Hepatocyte (in vitro differentiated cells): ENCODE data around the gene ZNF525.

Experiments
- CTCF ChIP-seq: fragments of 200-600 bp; sonication (generic); IDR thresholded peaks from 2 replicates; pipeline ENCODE4 v1.5.1; 2016; ENCODE audit warnings: antibody characterized with exemption, mild to moderate bottlenecking; ENCODE audit not compliant: poor library complexity
- EZH2 ChIP-seq: fragments of 200-600 bp; sonication (generic); IDR thresholded peaks from 2 replicates; pipeline ENCODE4 v1.6.1; 2016; ENCODE audit warnings: antibody characterized with exemption, mild to moderate bottlenecking, borderline replicate concordance

DNA sequence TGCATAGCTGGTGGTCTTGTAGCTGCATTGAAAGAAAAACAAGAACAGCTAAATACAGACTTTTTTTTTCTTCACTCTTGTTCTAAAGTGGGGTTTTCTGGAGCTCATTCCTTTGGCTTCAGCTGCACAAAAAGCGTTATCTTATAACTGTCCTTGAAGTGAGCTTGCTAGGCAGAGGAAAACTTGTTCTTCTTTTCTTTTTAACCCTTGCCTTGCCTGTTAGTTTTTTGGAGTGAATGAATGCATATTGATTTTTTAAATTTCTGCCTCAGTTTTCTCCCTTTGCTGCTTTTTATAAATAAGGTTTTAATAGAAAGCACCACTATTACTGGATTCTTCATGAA, 31.0 kb downstream of the ZNF525 start:
- TF ChIP-seq EZH2 (no peak), CTCF (no peak)
